Mesenchymal stem cell (in vitro differentiated cells and primary cell): ENCODE data around the gene ZPR1. TPM values are rescaled to one million over a fixed set of nuclear protein-coding genes. Genes with fewer than 3 reads are reported as not detected.

Experiments used
- DNase-seq: peaks from one replicate; pipeline ENCODE4 v3.0.0-alpha.2; 2013
- H2AFZ ChIP-seq: one replicate; pipeline ENCODE4 v1.6.1; 2013; ENCODE audit warnings: low read depth, mild to moderate bottlenecking, control low read depth, inconsistent platforms, low read length, moderate library complexity
- H2AK5ac ChIP-seq: 2 replicates; pipeline ENCODE4 v1.6.1; 2013; ENCODE audit warnings: low read length, moderate library complexity, mild to moderate bottlenecking, inconsistent platforms; ENCODE audit not compliant: severe bottlenecking
- H2BK120ac ChIP-seq: one replicate; pipeline ENCODE4 v1.6.1; 2013; ENCODE audit warnings: low read depth, mild to moderate bottlenecking, inconsistent platforms, low read length, moderate library complexity
- H2BK12ac ChIP-seq, 2 experiments: one replicate each; pipeline ENCODE4 v1.6.1; 2013; ENCODE audit warnings: inconsistent platforms in 2 of 2, low read length in 2 of 2, mild to moderate bottlenecking in 2 of 2, moderate library complexity in 2 of 2, control low read depth in 1 of 2
- H2BK15ac ChIP-seq: one replicate; pipeline ENCODE4 v1.6.1; 2013; ENCODE audit warnings: mild to moderate bottlenecking, low read depth, inconsistent platforms; ENCODE audit not compliant: poor library complexity, severe bottlenecking
- H2BK5ac ChIP-seq: 2 replicates; pipeline ENCODE4 v1.6.1; 2013; ENCODE audit warnings: low read depth, mild to moderate bottlenecking, low read length, control low read depth, inconsistent platforms; ENCODE audit not compliant: poor library complexity, severe bottlenecking
- H3K14ac ChIP-seq, 2 experiments: one replicate each; pipeline ENCODE4 v1.6.1; 2013; ENCODE audit warnings: inconsistent platforms in 2 of 2, low read length in 2 of 2, control low read depth in 1 of 2, mild to moderate bottlenecking in 1 of 2, moderate library complexity in 1 of 2
- H3K18ac ChIP-seq, 2 experiments: one replicate each; pipeline ENCODE4 v1.6.1; 2013; ENCODE audit warnings: inconsistent platforms in 2 of 2, low read length in 2 of 2, control low read depth in 1 of 2, low read depth in 1 of 2, mild to moderate bottlenecking in 1 of 2
- H3K23ac ChIP-seq, 2 experiments: one replicate each; pipeline ENCODE4 v1.6.1; 2013; ENCODE audit warnings: inconsistent platforms in 2 of 2, low read length in 2 of 2, mild to moderate bottlenecking in 2 of 2, moderate library complexity in 2 of 2, control low read depth in 1 of 2
- H3K27ac ChIP-seq: 2 replicates; pipeline ENCODE4 v1.5.1; 2013; ENCODE audit warnings: mild to moderate bottlenecking, moderate library complexity, low read length, control low read depth, inconsistent platforms; ENCODE audit not compliant: poor library complexity, severe bottlenecking
- H3K27me3 ChIP-seq, 2 experiments: 2 replicates each; pipeline versions ENCODE4 v1.6.1 to v1.7.0; 2013; ENCODE audit warnings: low read length in 2 of 2, mild to moderate bottlenecking in 2 of 2, moderate library complexity in 2 of 2, control low read depth in 1 of 2, inconsistent platforms in 1 of 2; ENCODE audit not compliant: control insufficient read depth in 1 of 2, insufficient read depth in 1 of 2
- H3K36me3 ChIP-seq, 2 experiments: 2 replicates each; pipeline versions ENCODE4 v1.6.1 to v1.7.0; 2013; ENCODE audit warnings: low read length in 2 of 2, control low read depth in 1 of 2, inconsistent platforms in 1 of 2, low read depth in 1 of 2, mild to moderate bottlenecking in 1 of 2; ENCODE audit not compliant: insufficient read depth in 2 of 2, control insufficient read depth in 1 of 2
- H3K4ac ChIP-seq, 2 experiments: one replicate each; pipeline ENCODE4 v1.6.1; 2013; ENCODE audit warnings: inconsistent platforms in 2 of 2, low read length in 2 of 2, mild to moderate bottlenecking in 2 of 2, moderate library complexity in 2 of 2, control low read depth in 1 of 2, low read depth in 1 of 2
- H3K4me1 ChIP-seq: 2 replicates; pipeline ENCODE4 v1.6.1; 2013; ENCODE audit warnings: low read depth, low read length, control low read depth; ENCODE audit not compliant: control insufficient read depth, insufficient read depth
- H3K4me2 ChIP-seq: 2 replicates; pipeline ENCODE4 v1.6.1; 2013; ENCODE audit warnings: low read length, mild to moderate bottlenecking, inconsistent platforms; ENCODE audit not compliant: poor library complexity, severe bottlenecking
- H3K4me3 ChIP-seq, 2 experiments: 2 replicates each; pipeline versions ENCODE4 v1.5.1 to v1.7.0; 2013; ENCODE audit warnings: low read length in 2 of 2, mild to moderate bottlenecking in 2 of 2, control low read depth in 1 of 2, low read depth in 1 of 2; ENCODE audit not compliant: insufficient read depth in 1 of 2
- H3K79me1 ChIP-seq: replicated peaks from 2 replicates; pipeline ENCODE4 v1.6.1; 2013; ENCODE audit warnings: mild to moderate bottlenecking, control low read depth, low read length, inconsistent platforms; ENCODE audit not compliant: poor library complexity, severe bottlenecking
- H3K9ac ChIP-seq: 2 replicates; pipeline ENCODE4 v1.7.0; 2013; ENCODE audit warnings: mild to moderate bottlenecking, low read length, moderate library complexity
- H3K9me3 ChIP-seq: 2 replicates; pipeline ENCODE4 v1.7.0; 2013; ENCODE audit warnings: mild to moderate bottlenecking, low read length; ENCODE audit not compliant: control insufficient read depth
- H4K8ac ChIP-seq: one replicate; pipeline ENCODE4 v1.6.1; 2013; ENCODE audit warnings: inconsistent platforms, mild to moderate bottlenecking, low read length, moderate library complexity
- H4K91ac ChIP-seq: one replicate; pipeline ENCODE4 v1.6.1; 2013; ENCODE audit warnings: mild to moderate bottlenecking, low read length, inconsistent platforms
- WGBS: methylation state at CpG from one replicate; pipeline ENCODE4 v1.1.7; 2013; ENCODE audit warnings: mixed read lengths; 5-methylcytosine and 5-hydroxymethylcytosine counted together
- polyA plus RNA-seq, 2 experiments: library from polyadenylated mRNA; stranded (reverse); fragments of 200-250 nt; gene quantifications; one replicate each; pipeline ENCODE4 v1.2.3, GENCODE V29; 2013

Gene ZPR1, protein sequence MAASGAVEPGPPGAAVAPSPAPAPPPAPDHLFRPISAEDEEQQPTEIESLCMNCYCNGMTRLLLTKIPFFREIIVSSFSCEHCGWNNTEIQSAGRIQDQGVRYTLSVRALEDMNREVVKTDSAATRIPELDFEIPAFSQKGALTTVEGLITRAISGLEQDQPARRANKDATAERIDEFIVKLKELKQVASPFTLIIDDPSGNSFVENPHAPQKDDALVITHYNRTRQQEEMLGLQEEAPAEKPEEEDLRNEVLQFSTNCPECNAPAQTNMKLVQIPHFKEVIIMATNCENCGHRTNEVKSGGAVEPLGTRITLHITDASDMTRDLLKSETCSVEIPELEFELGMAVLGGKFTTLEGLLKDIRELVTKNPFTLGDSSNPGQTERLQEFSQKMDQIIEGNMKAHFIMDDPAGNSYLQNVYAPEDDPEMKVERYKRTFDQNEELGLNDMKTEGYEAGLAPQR
- 26.2 TPM for polyA plus RNA-seq (2013, experiment 1 of 2)
- 28.8 TPM for polyA plus RNA-seq (2013, experiment 2 of 2)

- H2BK5ac ChIP-seq, result no peak within 1 kb of the TSS
- peak within 1 kb of the TSS; percentile 86 for H2AK5ac ChIP-seq
- H3K9ac ChIP-seq, result peak within 1 kb of the TSS; percentile 91
- peak within 1 kb of the TSS; percentile 93 for H4K8ac ChIP-seq
- H3K9me3 ChIP-seq, result no peaks in the 10 kb centered on the region
- no peak within 1 kb of the TSS for H3K27ac ChIP-seq
- H2BK120ac ChIP-seq, result no peak within 1 kb of the TSS
- peak within 1 kb of the TSS; percentile 72 for H4K91ac ChIP-seq
- H3K23ac ChIP-seq, result peak within 1 kb of the TSS in 1 of 2 experiments; percentile 14
- H3K4me1 ChIP-seq, result peaks cover 15% of the 10 kb centered on the region
- peaks cover 23% of the 10 kb centered on the region for H3K79me1 ChIP-seq
- DNase-seq, result peak; percentile 83
- 1% methylated on average over 53 of the region's 56 CpGs for WGBS
- H3K4me3 ChIP-seq, result peak within 1 kb of the TSS; percentile 95 to 97
- no peak within 1 kb of the TSS for H2BK12ac ChIP-seq
- H3K36me3 ChIP-seq, result peaks cover 25 to 39% of the 10 kb centered on the region in 2 experiments
- H2BK15ac ChIP-seq, result peak within 1 kb of the TSS; percentile 58
- H3K27me3 ChIP-seq, result no peaks in the 10 kb centered on the region
- peak within 1 kb of the TSS; percentile 26 to 66 for H3K4ac ChIP-seq
- H3K4me2 ChIP-seq, result peak within 1 kb of the TSS; percentile 88
- peak within 1 kb of the TSS; percentile 83 to 89 for H3K18ac ChIP-seq
- H2AFZ ChIP-seq, result peak within 1 kb of the TSS; percentile 74
- H3K14ac ChIP-seq, result peak within 1 kb of the TSS; percentile 21 to 39
These were observed at the start of gene ZPR1 for GRCh38 chr11:116787786-116788486. TSS of gene ZPR1 (minus strand) at chr11:116788023. CDS start at chr11:116787990, 33 bp downstream.

DNA sequence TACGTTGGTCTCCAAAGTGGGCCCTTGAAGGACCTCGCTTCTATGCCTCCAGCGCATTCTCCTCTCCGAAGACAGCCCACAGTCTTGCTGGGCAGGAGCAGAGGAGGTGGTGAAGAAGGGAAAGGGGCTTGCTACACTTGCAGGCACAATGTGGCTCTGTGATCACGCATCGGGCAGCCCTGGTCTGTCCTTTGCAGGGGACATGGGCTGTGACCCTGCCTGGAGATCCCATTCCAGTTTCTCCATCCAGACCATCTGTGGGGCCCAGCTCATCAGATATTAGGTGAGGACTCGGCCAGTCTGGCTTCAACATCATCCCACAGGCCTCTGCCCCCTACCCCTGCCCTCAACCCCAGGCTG, 48.8 kb upstream of the ZPR1 start:
- no peak overlapping the region for H2BK120ac ChIP-seq
- no peak overlapping the region for H3K27ac ChIP-seq
- H3K4me3 ChIP-seq, result no peak overlapping the region
- H3K4me2 ChIP-seq, result no peak overlapping the region
- no peaks in the 10 kb centered on the region for H3K79me1 ChIP-seq
- WGBS, result 97% methylated on average over 7 of the region's 7 CpGs
- no peak overlapping the region for H3K18ac ChIP-seq
- H3K14ac ChIP-seq, result no peak overlapping the region
- no peak overlapping the region for H4K91ac ChIP-seq
- no peak overlapping the region for H2AFZ ChIP-seq
- no peak overlapping the region for H2AK5ac ChIP-seq
- H2BK12ac ChIP-seq, result no peak overlapping the region
- H3K9ac ChIP-seq, result no peak overlapping the region
- H3K4me1 ChIP-seq, result peaks cover 9% of the 10 kb centered on the region
- no peak overlapping the region for H3K23ac ChIP-seq
- no peak overlapping the region for H4K8ac ChIP-seq
- DNase-seq, result no peak
- no peak overlapping the region for H2BK5ac ChIP-seq
- H3K4ac ChIP-seq, result no peak overlapping the region
- no peaks in the 10 kb centered on the region for H3K36me3 ChIP-seq
- no peaks in the 10 kb centered on the region for H3K9me3 ChIP-seq
- H2BK15ac ChIP-seq, result no peak overlapping the region
- peaks cover 0 to 9% of the 10 kb centered on the region in 2 experiments for H3K27me3 ChIP-seq

GRCh38 chr11:116835791-116836631, 48.2 kb upstream of the ZPR1 start:
- Histone ChIP-seq H3K23ac (no peak overlapping the region), H3K79me1 (no peaks in the 10 kb centered on the region), H3K9ac (peak overlapping the region; percentile 60), H3K4me2 (peak overlapping the region; percentile 85), H3K18ac (peak overlapping the region; percentile 49 to 51), H2BK15ac (no peak overlapping the region), H2BK120ac (peak overlapping the region; percentile 27), H4K91ac (no peak overlapping the region), H2AFZ (peak overlapping the region; percentile 70), H3K36me3 (no peaks in the 10 kb centered on the region), H4K8ac (peak overlapping the region; percentile 83), H2BK5ac (no peak overlapping the region), H3K4ac (no peak overlapping the region), H3K27ac (no peak overlapping the region), H3K9me3 (no peaks in the 10 kb centered on the region), H2AK5ac (no peak overlapping the region), H3K4me3 (peak overlapping the region; percentile 39 to 53), H2BK12ac (no peak overlapping the region), H3K27me3 (peaks cover 0 to 9% of the 10 kb centered on the region in 2 experiments), H3K14ac (no peak overlapping the region), H3K4me1 (peaks cover 9% of the 10 kb centered on the region)
- 12% methylated on average over 56 of the region's 57 CpGs for WGBS
- peak; percentile 92 for DNase-seq
